ENCODE data around the gene SPTY2D1. TPM values are rescaled to one million over a fixed set of nuclear protein-coding genes. Genes with fewer than 3 reads are reported as not detected.

Gene SPTY2D1
- total and polyA plus RNA-seq, 12 donors: 1.9 to 18.8 (median 9.9) TPM

- 44 to 48% methylated on average over 1 of the region's 1 CpG for WGBS, 2 donors
- Histone ChIP-seq H3K4me1 (no peaks in the 10 kb centered on the region), H3K27me3 (peaks cover 0 to 12% (median 5%) of the 10 kb centered on the region in 7 donors), H3K4me3 (no peak overlapping the region), H3K9me3 (peaks cover 0 to 4% (median 0%) of the 10 kb centered on the region in 11 donors), H3K27ac (no peak overlapping the region), H3K36me3 (no peaks in the 10 kb centered on the region)
- DNase-seq (no peak), ATAC-seq (no peak)
- no peak for TF ChIP-seq CTCF (IDR thresholded peaks at IDR 0.05)
- intact Hi-C loops (cut with DNase I): no loop called here
These were observed 7.5 kb upstream of the SPTY2D1 start for GRCh38 chr11:18641677-18642076.

- peak in 1 of 2 donors; percentile 10 for DNase-seq
- Histone ChIP-seq H3K4me1 (peaks cover 4 to 44% (median 13%) of the 10 kb centered on the region in 9 donors), H3K36me3 (peaks cover 0 to 6% (median 0%) of the 10 kb centered on the region in 9 donors), H3K9me3 (no peaks in the 10 kb centered on the region), H3K27ac (peak overlapping the region; percentile 83 to 96 (median 94)), H3K27me3 (no peaks in the 10 kb centered on the region), H3K4me3 (peak overlapping the region; percentile 65 to 96 (median 81))
- ATAC-seq: no peak
- WGBS, 2 donors: 8 to 10% methylated on average over 31 of the region's 31 CpGs
- intact Hi-C loops (cut with DNase I): loop anchor here in 7 of 10 donors (1.0 to 10.0 kb wide), 10 partner anchors 45 to 313 kb away; partner anchors contain the start of genes UEVLD (in 6 of the 7), TMEM86A (in 5 of the 7), GTF2H1 (in 3 of the 7) and HPS5 (in 3 of the 7)
- TF ChIP-seq CTCF (IDR thresholded peaks at IDR 0.05): no peak
These were observed 644 bp downstream of the SPTY2D1 start for GRCh38 chr11:18633256-18634139.

GRCh38 chr11:18632841-18633240 lies 1.3 kb downstream of the SPTY2D1 start:
- Histone ChIP-seq H3K9me3 (no peaks in the 10 kb centered on the region), H3K27ac (peak overlapping the region in 1 of 10 donors; percentile 96), H3K4me1 (peaks cover 4 to 48% (median 13%) of the 10 kb centered on the region in 9 donors), H3K4me3 (peak overlapping the region in 8 of 10 donors; percentile 65 to 96 (median 83)), H3K36me3 (peaks cover 0 to 6% (median 0%) of the 10 kb centered on the region in 9 donors), H3K27me3 (no peaks in the 10 kb centered on the region)
- DNase-seq (no peak), ATAC-seq (no peak)
- WGBS, 2 donors: 45 to 53% methylated on average over 2 of the region's 2 CpGs
- no peak for TF ChIP-seq CTCF (IDR thresholded peaks at IDR 0.05)
- intact Hi-C loops (cut with DNase I): loop anchor here in 6 of 10 donors (5.0 to 10.0 kb wide), 5 partner anchors 48 to 311 kb away; partner anchors contain the start of genes GTF2H1 (in 3 of the 6), HPS5 (in 3 of the 6), TMEM86A (in 3 of the 6) and UEVLD (in 1 of the 6)

GRCh38 chr11:18624161-18624560 lies 10.0 kb downstream of the SPTY2D1 start:
- DNase-seq: no peak
- Histone ChIP-seq H3K4me3 (no peak overlapping the region), H3K27me3 (no peaks in the 10 kb centered on the region), H3K4me1 (peaks cover 0 to 24% (median 7%) of the 10 kb centered on the region in 9 donors), H3K27ac (no peak overlapping the region), H3K36me3 (peaks cover 0 to 4% (median 0%) of the 10 kb centered on the region in 9 donors), H3K9me3 (peaks cover 0 to 8% (median 0%) of the 10 kb centered on the region in 11 donors)
- ATAC-seq: no peak
- TF ChIP-seq CTCF (IDR thresholded peaks at IDR 0.05): no peak
- 93 to 100% methylated on average over 1 of the region's 1 CpG for WGBS, 2 donors
- intact Hi-C loops (cut with DNase I): no loop called here

All from heart right ventricle (tissue), 16 donors.